22Rv1 (cell line): ENCODE measurements around the gene PIPOX.

Source experiments
- H3K27ac ChIP-seq: fragments of 450-650 bp; 2 replicates; pipeline ENCODE4 v1.5.1; 2017
- ZFX ChIP-seq: fragments of 450-650 bp; IDR thresholded peaks from 2 replicates; pipeline ENCODE4 v1.6.1; 2017; ENCODE audit warnings: antibody characterized with exemption, borderline replicate concordance
- TF ChIP-seq, protein P1 (sequence below): fragments of 450-650 bp; IDR thresholded peaks from 2 replicates; pipeline ENCODE4 v1.5.1; 2017; ENCODE audit warnings: mild to moderate bottlenecking

Gene PIPOX

DNA sequence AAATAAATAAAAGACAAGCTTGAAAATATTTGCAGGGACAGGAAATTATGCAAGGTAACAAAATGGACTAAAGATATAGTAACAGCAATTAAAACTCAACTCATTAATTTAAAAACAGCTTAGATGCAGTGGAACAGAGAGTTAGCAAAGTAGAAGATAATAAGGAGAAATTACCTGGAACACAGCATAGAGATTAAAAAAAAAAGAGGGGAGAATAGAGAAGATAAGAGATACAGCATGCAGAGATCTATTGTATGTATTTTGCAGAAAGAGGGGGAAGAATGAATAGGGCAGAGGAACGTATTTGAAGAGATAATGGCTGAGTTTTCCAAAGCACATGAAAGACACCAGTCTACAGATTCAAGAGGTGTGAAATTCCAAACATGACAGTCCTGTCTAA lies 8.4 kb upstream of the PIPOX start:
- TF ChIP-seq ZFX = no peak
- TF ChIP-seq, protein P1, sequence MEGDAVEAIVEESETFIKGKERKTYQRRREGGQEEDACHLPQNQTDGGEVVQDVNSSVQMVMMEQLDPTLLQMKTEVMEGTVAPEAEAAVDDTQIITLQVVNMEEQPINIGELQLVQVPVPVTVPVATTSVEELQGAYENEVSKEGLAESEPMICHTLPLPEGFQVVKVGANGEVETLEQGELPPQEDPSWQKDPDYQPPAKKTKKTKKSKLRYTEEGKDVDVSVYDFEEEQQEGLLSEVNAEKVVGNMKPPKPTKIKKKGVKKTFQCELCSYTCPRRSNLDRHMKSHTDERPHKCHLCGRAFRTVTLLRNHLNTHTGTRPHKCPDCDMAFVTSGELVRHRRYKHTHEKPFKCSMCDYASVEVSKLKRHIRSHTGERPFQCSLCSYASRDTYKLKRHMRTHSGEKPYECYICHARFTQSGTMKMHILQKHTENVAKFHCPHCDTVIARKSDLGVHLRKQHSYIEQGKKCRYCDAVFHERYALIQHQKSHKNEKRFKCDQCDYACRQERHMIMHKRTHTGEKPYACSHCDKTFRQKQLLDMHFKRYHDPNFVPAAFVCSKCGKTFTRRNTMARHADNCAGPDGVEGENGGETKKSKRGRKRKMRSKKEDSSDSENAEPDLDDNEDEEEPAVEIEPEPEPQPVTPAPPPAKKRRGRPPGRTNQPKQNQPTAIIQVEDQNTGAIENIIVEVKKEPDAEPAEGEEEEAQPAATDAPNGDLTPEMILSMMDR = no peak
- H3K27ac ChIP-seq = no peak overlapping the region

DNA sequence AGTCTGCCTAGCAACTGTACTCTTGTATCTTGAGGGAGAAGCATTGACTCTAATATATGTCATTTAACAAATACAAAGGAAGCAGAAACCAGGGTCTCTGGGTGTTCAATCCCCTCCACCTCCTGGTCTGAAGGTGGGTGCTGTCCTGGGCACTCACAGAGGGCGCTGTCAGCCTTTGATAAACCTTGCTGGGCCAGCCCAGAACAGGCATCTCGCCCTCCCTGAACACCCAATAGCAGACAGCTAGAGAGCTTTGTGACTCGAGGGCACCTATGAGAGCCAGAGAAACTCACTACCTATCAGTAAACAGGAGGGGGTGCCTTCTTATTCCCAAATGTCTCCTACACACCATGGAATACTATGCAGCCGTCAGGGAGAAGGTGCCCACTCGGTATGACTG lies 6.4 kb upstream of the PIPOX start:
- TF ChIP-seq, protein P1 = no peak
- TF ChIP-seq ZFX = no peak
- no peak overlapping the region for H3K27ac ChIP-seq

DNA sequence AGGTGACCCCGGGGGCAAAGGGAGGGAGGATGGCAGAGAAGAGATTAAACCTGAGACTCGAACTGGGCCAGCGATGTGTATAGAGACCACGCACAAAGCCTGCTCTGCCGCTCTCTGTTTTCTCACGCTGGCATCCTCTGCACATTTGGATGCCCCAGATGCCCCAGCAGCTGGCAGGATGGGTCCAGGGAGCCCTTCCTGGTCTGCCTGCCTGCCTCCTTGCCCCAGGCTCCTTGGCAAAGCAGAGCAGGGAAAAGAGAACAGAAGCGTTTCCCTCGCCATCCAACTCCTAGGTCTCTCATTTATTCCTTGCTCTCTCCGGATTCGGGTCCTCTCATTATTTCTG lies 5.2 kb upstream of the PIPOX start:
- H3K27ac ChIP-seq = no peak overlapping the region
- TF ChIP-seq, protein P1 = no peak
- no peak for TF ChIP-seq ZFX

DNA sequence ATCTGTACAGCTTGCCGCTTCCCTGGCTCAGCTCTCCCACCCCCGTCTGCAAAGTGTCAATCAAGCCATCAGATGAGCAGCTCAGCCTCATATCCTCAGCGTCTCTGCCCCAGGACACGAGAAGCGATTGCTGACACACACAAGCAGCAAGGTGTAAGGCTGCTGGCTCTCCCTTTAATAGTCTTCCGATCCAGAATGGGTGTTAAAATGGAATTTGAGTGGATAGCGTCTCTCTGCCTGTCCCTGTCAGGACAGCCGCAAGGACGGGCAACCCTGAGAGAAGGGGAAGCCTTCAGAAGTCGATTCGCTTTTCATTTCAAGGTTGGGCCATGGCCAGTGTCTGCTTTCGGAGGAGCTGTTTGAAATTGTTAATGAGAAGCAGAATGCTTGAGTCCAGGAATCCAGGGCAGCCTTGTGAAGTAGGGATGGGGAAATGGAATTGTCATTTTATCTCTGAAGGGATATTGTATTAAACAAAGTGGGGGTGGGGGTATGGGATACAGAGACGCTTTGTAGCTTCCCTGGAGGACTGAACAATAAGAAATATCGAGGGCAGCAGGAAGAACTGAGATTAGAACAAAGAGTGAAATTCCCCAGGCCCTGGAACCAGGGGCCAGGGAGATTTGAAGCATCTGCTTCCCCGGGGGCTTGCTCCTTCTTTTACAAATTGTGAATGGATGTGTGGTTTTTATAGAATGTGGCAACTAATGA lies 4.7 kb upstream of the PIPOX start:
- no peak for TF ChIP-seq ZFX
- TF ChIP-seq, protein P1 = no peak
- no peak overlapping the region for H3K27ac ChIP-seq

DNA sequence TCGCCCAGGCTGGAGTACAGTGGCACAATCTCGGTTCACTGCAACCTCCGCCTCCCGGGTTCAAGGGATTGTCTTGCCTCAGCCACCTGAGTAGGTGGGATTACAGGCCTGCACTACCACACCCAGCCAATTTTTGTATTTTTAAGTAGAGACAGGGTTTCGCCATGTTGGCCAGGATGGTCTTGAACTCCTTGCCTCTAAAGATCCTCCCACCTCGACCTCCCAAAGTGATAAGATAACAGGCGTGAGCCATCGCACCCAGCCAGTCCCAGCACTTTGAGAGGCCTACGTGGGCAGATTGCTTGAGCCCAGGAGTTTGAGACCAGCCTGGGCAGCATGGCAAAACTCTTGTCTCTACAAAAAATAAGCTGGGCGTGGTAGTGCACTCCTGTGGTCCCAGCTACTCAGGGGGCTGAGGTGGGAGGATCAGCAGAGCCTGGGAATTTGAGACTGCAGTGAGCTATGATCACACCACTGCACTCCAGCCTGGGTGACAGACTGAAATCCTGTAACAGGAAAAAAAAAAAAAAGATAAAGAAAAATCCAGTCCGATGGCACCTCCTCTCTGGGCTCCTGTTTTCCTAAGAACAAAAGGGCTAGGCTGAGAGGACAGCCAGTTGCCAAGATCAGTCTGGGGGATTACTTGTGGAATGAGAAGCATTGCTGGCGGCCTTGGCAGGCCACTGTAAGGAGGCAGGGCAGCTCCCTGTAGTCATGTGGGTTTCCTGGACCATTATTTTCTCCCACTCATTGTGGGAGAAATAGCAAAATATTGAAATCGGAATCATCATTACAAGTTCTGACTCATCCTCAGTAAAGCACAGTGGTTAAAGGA lies 3.0 kb upstream of the PIPOX start:
- no peak overlapping the region for H3K27ac ChIP-seq
- TF ChIP-seq, protein P1 = no peak
- no peak for TF ChIP-seq ZFX

DNA sequence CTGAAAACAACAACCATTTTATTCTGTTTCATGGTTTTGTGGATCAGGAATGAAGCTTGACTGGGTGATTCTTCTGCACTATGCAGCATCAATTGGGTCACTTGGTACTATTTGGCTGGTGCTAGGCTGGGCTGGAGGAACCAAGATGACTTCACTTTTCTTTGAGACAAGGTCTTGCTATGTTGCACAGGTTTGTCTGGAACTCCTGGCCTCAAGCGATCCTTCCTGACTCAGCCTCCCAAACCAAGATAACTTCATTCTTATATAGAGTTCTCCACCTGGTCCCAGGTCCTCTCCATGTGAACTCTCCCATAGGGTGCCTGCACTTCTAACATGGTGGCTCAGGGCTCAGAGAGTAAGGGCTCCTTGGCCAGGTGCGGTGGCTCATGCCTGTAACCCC lies 1.9 kb upstream of the PIPOX start:
- no peak overlapping the region for H3K27ac ChIP-seq
- TF ChIP-seq, protein P1 = no peak
- no peak for TF ChIP-seq ZFX

DNA sequence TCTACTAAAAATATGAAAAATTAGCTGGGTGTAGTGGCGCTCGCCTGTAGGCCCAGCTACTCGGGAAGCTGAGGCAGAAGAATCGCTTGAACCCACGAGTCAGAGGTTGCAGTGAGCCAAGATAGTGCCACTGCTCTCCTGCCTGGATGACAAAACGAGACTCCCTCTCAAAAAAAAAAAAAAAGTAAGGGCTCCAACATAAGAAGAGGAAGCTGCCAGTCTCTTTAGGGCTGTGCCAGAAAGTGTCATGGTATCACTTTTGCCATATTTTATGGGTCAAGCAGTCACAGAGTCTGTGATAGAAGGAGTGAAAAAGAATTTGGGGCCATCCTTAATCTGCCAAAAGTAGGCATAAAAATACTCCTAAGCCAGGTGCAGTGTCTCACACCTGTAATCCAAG lies 1.4 kb upstream of the PIPOX start:
- TF ChIP-seq, protein P1 = no peak
- no peak for TF ChIP-seq ZFX
- no peak overlapping the region for H3K27ac ChIP-seq
